ENCODE measurements around the gene CCS. TPM values are rescaled to one million over a fixed set of nuclear protein-coding genes. Genes with fewer than 3 reads are reported as not detected.
"Not testable (repeated sequence)": the region's sequence is repeated elsewhere in the genome, so short reads cannot be mapped to it uniquely, and the experiment has no call there.

Gene CCS
- total RNA-seq, 1 experiment from 2014 or later, result 47.2 TPM

DNA sequence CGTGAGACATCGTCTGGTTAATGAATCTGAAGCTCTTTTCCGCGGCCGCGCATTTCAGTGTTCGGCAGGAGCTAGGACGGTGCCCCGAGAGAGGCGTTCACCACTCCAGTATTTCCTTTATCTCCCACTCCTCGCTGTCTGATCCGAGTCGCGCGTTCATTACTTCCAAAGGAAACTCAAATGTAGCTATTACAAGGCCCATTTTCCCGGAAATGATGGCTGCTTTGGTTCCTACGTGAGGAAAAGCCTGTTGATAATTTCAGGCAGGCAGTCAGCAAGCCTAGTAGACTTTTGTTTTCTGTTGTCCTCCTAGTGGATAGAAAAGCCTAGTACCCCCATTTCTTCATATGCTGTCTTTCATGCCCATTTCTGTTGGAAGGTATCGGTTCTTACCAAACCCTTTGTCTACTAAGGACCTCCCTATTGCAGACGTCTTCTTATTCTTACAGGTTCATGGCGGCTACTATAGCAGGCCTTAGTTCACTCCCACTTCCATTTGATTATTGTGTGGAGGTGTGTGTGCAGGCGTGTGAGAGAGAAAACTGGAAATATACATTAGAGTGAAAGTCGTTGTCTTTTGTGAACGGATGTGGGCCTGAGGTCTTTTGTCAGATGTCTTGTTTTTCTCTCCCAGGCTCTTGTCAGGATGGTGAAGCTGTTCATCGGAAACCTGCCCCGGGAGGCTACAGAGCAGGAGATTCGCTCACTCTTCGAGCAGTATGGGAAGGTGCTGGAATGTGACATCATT, 46.3 kb downstream of the CCS start:
- Histone ChIP-seq H3K9me3 (ENCODE audit: insufficient read depth, low read depth) (no peaks in the 10 kb centered on the region), H4K20me1 (ENCODE audit: insufficient read depth) (peaks cover 56% of the 10 kb centered on the region), H3K9me2 (ENCODE audit: insufficient read depth) (no peaks in the 10 kb centered on the region), H3K27me3 (ENCODE audit: insufficient read depth, low read depth) (no peaks in the 10 kb centered on the region), H3K36me3 (ENCODE audit: low read depth) (peaks cover 43% of the 10 kb centered on the region), H3F3A (ENCODE audit: insufficient read depth, low read depth) (peaks cover 65% of the 10 kb centered on the region), H3K27ac (peak overlapping the region; percentile 68), H2AFZ (peak overlapping the region; percentile 68), H3K79me2 (ENCODE audit: low read depth) (peaks cover 96% of the 10 kb centered on the region), H3K4me3 (peak overlapping the region; percentile 92), H3K4me1 (replicated peaks; ENCODE audit: insufficient read depth) (peaks cover 38% of the 10 kb centered on the region), H3K4me2 (peak overlapping the region; percentile 87)
- TF ChIP-seq, protein P1, sequence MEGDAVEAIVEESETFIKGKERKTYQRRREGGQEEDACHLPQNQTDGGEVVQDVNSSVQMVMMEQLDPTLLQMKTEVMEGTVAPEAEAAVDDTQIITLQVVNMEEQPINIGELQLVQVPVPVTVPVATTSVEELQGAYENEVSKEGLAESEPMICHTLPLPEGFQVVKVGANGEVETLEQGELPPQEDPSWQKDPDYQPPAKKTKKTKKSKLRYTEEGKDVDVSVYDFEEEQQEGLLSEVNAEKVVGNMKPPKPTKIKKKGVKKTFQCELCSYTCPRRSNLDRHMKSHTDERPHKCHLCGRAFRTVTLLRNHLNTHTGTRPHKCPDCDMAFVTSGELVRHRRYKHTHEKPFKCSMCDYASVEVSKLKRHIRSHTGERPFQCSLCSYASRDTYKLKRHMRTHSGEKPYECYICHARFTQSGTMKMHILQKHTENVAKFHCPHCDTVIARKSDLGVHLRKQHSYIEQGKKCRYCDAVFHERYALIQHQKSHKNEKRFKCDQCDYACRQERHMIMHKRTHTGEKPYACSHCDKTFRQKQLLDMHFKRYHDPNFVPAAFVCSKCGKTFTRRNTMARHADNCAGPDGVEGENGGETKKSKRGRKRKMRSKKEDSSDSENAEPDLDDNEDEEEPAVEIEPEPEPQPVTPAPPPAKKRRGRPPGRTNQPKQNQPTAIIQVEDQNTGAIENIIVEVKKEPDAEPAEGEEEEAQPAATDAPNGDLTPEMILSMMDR (conservative IDR thresholded peaks at IDR 0.05), result no peak
- TF ChIP-seq EZH2 (IDR thresholded peaks at IDR 0.05; ENCODE audit: low read depth), result no peak
- ChIA-PET CTCF (interaction anchor here (0.7 to 1.4 kb wide), 2 partner anchors 87 to 201 kb away, joined by 3 to 20 read pairs; partner anchors contain the start of gene MRPL11), POLR2A (ENCODE audit: unreplicated experiment) (interaction anchor here (0.6 to 2.1 kb wide), 3 partner anchors 23 to 113 kb away, joined by 4 to 18 read pairs (median 16); partner anchors contain the start of gene RBM14)
- no peak for DNase-seq
- TSS peak; percentile 63 for BruUV-seq (replicated peaks)
- intact Hi-C loops (cut with micrococcal nuclease; ENCODE audit: unreplicated experiment), result no loop called here

DNA sequence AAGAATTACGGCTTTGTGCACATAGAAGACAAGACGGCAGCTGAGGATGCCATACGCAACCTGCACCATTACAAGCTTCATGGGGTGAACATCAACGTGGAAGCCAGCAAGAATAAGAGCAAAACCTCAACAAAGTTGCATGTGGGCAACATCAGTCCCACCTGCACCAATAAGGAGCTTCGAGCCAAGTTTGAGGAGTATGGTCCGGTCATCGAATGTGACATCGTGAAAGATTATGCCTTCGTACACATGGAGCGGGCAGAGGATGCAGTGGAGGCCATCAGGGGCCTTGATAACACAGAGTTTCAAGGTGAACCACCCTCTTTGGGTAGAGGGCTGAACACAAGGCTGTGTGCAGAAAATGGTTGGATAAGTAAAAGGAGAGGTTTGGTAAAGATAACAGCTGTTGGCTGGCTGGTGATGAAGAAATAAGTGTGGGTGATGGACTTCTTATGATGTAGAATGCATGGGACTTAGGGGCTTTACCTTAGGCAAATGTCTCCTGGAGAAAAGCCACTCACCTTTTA, 46.9 kb downstream of the CCS start:
- Histone ChIP-seq H3K4me3 (peak overlapping the region; percentile 92; the same call in 1 of the 2 replicates), H3K4me1 (replicated peaks; ENCODE audit: insufficient read depth) (peaks cover 38% of the 10 kb centered on the region), H3F3A (ENCODE audit: insufficient read depth, low read depth) (peaks cover 65% of the 10 kb centered on the region), H3K4me2 (peak overlapping the region; percentile 87), H3K79me2 (ENCODE audit: low read depth) (peaks cover 96% of the 10 kb centered on the region), H4K20me1 (ENCODE audit: insufficient read depth) (peaks cover 59% of the 10 kb centered on the region), H3K36me3 (ENCODE audit: low read depth) (peaks cover 49% of the 10 kb centered on the region)
- BruUV-seq (replicated peaks); H3K9me3 ChIP-seq (ENCODE audit: insufficient read depth, low read depth); H2AFZ ChIP-seq; intact Hi-C loops (cut with micrococcal nuclease; ENCODE audit: unreplicated experiment); H3K27me3 ChIP-seq (ENCODE audit: insufficient read depth, low read depth); DNase-seq; POLR2A ChIA-PET (ENCODE audit: unreplicated experiment); H3K27ac ChIP-seq; H3K9me2 ChIP-seq (ENCODE audit: insufficient read depth): not testable (repeated sequence)
- CTCF ChIA-PET, result interaction anchor here (0.5 kb wide), 1 partner anchor 698 kb away, joined by 4 read pairs; no protein-coding TSS in a partner anchor

DNA sequence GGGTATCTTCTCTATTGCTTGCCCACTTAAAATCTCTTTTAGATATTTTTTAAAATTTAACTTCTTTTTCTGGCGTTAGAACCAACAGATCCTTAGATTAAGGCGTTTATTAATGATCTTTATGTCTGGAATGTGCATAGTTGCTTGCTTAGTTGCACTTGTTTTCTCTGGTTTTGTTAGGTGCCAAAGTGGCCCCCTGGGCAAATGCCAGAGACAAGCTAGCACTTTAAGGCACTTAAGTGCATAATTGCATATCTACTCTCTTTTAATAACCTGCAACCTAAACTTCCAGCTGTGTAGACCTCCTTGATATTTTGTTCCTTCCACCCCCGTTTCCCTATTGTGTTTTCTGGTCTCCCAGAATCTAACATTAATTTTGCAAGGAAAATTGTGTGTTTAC, 48.8 kb downstream of the CCS start:
- intact Hi-C loops (cut with micrococcal nuclease; ENCODE audit: unreplicated experiment), result no loop called here
- ChIA-PET CTCF (no interaction called here), POLR2A (ENCODE audit: unreplicated experiment) (interaction anchor here (0.7 kb wide), 1 partner anchor 19 kb away, joined by 4 read pairs; no protein-coding TSS in a partner anchor)
- Histone ChIP-seq H3K4me1 (replicated peaks; ENCODE audit: insufficient read depth) (peaks cover 38% of the 10 kb centered on the region), H4K20me1 (ENCODE audit: insufficient read depth) (peaks cover 79% of the 10 kb centered on the region), H3K79me2 (ENCODE audit: low read depth) (peaks cover 96% of the 10 kb centered on the region), H3F3A (ENCODE audit: insufficient read depth, low read depth) (peaks cover 62% of the 10 kb centered on the region), H3K4me3 (peak overlapping the region; percentile 92; the same call in 1 of the 2 replicates), H3K27ac (no peak overlapping the region), H3K9me2 (ENCODE audit: insufficient read depth) (no peaks in the 10 kb centered on the region), H3K27me3 (ENCODE audit: insufficient read depth, low read depth) (no peaks in the 10 kb centered on the region), H3K9me3 (ENCODE audit: insufficient read depth, low read depth) (no peaks in the 10 kb centered on the region), H3K4me2 (peak overlapping the region; percentile 87), H3K36me3 (ENCODE audit: low read depth) (peaks cover 68% of the 10 kb centered on the region), H2AFZ (no peak overlapping the region)
- peak in 1 of 2 experiments; percentile 52 for DNase-seq
- TF ChIP-seq, protein P1 (conservative IDR thresholded peaks at IDR 0.05), result no peak
- TF ChIP-seq EZH2 (IDR thresholded peaks at IDR 0.05; ENCODE audit: low read depth), result no peak
- no TSS peak for BruUV-seq (replicated peaks)
